ENCODE results near the gene STK24.

STK24 gene

DNA sequence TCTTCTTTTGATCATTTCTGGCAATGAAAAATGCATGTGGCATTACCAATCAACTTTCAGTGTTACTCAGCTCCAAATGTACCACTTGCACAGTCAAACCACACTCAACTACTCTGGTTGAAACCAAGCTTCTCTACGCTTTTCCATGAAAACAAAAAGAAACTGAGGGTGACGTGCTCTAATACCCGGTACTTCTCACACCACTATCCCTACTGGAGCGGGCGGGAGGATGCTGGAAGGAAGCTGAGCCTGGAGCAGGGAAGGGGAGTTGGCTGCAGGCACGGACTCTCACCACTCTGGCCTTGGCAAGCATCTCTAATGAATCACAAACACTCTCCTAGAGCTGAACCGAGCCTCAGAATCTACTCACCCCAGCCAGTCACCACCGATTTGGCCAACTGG lies 48.2 kb downstream of the STK24 start:
- no peak for DNase-seq

GRCh38 chr13:98527526-98527925 lies 49.4 kb downstream of the STK24 start:
- no peak for DNase-seq

DNA sequence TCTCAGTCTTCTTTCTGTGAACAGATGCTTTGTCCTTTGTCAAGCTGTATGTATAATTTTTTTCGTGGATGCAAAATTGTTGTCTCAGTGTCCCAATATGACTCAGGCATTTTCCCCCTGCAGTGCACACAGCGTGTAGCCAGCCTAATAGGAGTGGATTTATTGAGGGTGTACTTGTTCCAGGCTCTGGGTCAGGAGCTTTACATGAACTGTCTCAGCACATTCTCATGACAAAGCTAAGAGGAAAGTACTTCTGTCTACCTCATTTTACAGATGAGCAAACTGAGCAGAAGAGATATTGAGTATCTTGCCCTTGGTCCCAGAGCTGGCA lies 50.8 kb downstream of the STK24 start:
- DNase-seq, result no peak

- DNase-seq, result no peak
These were observed 51.3 kb downstream of the STK24 start for GRCh38 chr13:98525456-98526181.

DNA sequence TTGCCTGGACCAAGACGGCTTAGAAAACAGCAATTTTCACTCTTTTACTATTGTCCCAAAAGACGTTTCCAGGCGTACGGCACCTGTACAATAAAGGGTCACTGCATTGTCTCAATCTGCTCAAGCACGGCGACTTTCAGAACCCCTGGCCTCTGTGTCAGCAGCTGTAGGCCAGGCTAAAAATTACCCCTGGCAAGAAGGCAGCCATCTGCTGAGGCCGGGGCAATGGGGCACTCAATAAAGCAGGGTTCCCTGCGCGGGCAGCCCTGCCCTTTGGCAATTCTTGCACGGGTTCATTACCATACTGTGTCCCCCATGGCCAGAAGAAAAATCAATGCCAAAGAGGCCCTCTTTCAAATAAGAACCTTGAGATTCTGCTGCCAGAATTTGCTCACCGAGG lies 52.1 kb downstream of the STK24 start:
- no peak for DNase-seq

DNA sequence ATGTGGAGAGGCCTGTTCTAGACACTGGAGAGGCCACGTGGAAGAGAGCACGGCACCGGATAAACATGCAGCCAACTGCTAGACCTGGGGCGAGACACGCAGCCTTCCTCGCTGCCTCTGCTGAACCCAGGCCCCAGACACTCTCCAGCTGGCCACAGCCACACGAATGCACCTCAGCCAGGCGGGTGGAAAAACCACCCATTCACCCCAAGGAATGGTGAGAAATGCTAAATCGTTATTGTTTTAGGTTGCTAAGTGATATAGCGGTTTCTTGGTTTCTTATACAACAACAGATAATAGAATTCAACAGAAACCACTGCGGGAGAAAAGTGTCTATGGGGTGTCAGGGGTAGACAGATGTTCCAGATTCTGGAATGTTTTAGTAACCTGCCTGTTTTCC lies 52.5 kb downstream of the STK24 start:
- no peak for DNase-seq

GRCh38 chr13:98523455-98524102 lies 53.3 kb downstream of the STK24 start:
- no peak for DNase-seq

DNA sequence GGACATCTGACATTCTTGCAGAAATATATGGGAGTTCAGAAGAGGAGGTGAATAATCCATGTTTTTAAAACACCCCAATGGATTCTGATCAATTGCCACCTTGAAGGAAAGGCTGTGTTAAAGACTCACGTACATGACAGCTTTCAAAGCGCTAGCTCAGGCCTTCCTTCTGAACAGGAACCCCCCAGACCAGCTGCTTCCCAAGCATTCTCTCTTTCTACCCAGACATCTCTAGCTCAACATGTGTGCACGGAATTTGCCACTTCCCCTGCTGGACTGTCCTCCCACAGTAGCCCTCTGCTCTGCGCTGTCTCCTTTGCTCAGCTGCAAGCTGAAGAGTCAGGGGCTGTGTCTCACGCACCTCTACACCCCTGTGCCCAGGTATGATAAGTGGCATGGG lies 54.5 kb downstream of the STK24 start:
- DNase-seq, result no peak

DNA sequence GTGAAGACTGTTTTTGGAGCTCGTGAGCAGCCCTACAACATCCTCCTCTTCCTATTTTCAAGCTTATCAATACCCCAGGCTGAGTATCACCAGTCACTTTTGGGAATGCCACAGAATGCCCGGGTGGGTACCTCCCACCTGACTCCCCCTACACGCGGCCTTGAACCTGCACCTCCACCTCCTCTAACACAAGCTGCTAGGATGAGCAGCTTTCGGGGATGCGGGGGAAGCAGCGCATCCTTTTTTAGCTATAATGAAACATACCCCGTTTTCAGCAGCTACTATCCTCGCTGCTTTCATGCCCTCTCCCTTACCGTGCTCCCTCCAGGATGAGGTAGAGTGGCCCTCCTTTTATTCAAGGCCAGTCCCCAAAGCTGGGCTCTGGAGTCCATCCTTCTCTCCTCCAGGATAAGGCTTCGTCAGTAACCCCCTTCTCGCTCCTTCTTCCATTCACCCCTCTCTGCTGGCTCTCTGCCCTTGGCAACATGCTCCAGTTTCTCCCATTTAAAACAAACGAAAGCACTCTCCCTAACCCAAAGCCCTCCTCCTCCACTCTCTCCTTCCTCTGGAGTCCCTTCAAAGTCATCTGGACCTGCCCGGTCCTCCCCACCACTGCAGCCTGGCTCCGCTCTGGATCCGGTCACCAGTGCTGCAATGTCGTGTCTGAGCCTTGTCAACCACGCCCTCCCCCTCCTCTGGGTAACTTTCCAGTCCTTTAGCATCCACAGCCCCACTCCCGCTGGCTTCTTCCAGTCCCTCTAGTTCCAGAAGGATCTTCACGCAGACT lies 55.3 kb downstream of the STK24 start:
- no peak for DNase-seq

DNA sequence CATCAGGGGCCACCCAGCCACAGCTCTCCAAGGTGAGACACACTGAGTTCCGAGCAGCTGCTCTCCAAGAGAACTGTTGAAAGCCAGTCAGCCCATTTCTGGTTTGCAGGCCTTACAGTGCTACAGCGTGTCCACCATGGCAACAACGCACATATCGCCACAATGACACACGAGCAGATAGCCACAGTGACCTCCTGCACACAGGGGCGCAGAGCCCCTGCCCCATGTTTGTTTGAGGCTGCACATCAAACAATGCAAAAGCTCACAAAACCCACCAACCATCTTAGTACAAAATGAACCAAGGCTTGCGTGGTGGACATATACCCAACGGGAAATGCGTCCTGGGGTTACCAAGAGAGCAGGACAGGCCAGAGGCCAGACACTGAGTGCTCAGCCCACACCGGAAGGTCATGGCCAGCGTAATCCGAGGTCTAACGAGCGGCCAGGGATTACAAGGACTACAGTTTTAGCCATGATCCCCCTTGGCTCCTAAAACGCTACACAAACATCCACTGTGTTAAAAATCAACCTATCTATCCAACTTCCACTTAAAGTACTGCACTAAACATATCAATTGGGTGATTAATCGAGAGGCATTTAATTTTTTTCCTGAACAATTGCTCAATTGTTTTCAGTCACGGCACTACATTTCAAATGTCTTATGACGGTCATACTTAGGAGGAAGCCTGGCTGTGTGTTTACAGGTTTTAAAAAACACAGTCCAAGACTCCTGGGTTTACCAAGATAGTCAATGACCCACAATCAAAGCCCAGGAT lies 56.0 kb downstream of the STK24 start:
- no peak for DNase-seq

DNA sequence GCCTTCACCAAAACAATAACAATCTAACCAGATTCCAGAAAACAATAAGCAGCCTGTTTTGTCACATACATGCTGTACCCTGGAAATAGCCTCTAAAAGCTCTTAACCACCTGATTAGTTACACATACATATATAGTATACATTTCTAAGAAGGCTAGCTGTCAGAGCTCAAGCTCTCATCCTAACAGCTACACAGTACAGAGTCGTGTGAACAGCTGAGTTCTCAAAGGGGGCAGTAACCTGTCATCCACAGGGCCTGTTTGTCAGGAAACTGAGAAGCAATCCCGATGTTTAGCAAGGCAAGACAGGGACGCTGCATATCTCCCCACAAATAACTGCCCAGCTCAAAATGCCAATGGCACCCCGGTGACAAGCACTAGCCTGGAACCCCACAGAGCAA lies 56.9 kb downstream of the STK24 start:
- no peak for DNase-seq

- peak; percentile 43 for DNase-seq
These were observed 59.2 kb downstream of the STK24 start for GRCh38 chr13:98517576-98518310.

DNA sequence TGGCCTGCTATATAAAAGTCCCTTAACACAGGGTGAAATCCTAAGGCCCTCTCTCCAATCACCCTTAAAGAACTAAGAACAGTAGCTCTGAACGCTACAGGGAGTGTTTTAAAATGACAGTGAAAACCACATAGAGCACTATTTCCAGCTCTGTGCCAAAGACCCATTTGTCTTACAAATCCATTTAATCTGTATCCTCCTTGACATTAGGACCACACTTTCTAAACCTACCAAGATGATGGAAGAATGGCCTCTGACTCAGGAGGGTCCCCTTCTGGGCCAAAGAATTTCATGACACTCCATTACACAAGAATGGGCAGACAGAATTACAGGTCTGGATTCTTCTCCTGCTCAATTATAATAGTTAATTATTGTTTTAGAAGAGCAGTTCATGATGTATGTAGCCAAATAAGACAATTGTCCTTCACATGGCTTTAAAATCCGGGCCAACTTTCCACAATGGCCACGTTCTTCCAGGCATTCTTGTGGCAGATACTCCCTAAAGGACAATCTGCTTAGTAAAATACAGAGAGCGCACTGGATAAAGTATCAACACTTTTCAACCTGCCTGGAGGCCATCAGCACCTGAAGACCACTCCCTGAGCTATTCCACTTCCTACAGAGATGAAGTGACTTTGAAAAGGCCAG lies 61.0 kb downstream of the STK24 start:
- DNase-seq, result no peak

DNA sequence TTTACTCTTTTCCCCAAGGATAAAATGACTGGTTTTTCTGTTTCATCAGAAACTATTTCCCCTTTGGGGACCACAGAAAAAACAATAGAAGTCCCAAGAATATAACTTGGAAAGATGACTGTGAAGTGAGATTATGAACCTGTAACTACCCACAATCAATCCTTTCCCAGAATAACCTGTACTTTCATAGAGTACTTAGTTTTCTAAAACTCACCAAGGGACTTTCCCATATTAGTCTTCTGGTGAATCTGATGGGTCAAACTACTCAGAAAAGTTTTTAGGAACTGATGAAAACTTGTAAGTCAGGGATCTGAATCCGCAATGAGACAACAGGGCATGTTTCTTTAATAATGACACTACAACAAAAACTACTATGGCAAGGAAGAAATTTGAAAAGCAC lies 62.6 kb downstream of the STK24 start:
- no peak for DNase-seq

GRCh38 chr13:98513837-98514236 lies 63.1 kb downstream of the STK24 start:
- no peak for DNase-seq

DNA sequence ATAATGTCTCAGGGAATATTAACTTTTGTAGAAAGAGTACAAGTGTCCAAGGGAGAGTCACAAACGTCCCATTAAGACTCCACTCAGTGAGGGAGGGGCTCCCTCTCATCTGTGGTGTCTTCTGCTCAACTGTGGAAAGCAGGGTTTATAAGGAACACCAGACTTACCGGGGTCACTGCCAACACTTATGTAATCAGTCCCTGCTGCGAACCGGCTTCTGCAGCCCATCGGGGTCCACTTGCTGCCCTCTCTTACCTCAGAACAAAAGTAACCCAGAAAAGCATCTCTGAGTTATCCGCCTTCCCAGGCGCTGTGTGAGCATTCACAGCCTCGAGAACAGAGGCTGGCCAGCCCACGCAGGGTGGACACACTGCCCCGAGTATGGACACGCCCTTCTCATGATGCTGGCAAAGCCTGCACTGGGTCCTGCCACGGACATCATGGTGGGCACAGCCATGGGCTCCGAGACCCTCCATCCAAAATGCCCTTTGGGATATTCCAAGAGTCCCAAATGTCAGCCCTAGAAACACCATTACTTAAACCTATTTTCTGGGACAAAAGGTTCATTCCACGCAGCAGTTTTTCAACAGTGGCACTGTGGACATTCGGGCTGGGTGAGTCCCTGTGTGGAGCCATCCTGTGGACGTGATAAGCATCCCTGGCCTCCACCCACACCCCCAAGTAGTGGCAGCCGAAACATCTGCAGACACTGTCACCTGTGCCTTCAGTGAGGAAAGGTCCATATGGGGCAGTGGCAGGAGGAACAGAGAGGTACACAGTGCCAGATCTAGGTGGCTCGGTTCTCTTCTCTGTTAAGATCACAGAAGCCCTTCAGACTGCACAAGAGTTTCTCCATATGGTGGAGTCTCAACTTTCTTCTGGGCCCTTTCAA lies 63.9 kb downstream of the STK24 start:
- DNase-seq, result no peak

DNA sequence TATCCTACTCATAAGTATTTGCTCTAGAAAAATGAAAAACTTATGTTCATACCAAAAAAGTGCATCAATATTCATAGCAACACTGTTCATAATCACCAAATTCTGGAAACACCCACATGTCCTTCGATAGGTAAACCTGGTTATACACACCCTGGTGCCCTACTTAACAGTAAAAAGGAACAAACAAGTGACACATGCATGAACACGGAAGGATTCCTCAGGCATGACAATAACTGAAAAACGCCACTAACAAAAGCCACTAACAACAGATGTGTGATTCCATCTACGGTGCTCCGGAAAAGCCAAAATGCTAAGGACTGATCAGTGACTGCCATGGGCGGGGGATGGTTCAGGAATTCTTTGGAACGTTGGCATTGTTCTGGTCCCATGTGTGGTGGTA lies 65.5 kb downstream of the STK24 start:
- no peak for DNase-seq

DNA sequence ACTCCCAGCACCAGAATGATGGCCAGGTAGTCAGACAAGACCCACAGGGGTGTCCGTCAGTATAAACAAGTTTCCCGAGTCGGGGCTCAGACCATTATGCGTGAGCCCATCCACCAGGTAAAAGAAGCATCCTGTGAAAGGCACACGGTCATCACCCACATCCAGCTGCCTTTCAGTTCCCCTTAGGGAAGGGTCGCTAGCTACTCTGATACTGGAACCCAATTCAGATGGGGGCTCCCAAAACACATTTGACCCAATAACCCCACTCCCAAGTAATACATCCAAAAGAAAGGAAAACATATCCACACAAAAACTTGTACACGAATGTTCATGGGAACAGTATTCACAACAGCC lies 66.8 kb downstream of the STK24 start:
- no peak for DNase-seq

- peak; percentile 48 for DNase-seq
These were observed 67.4 kb downstream of the STK24 start for GRCh38 chr13:98509271-98510155.

GRCh38 chr13:98508685-98509084 lies 68.2 kb downstream of the STK24 start:
- no peak for DNase-seq

Measured in stimulated activated naive CD4-positive, alpha-beta T cell treated with Interleukin-2 at 50 U/mL for 16 hours (primary cell).